GM12878 (cell line): ENCODE results near the gene BCKDHA. TPM values are rescaled to one million over a fixed set of nuclear protein-coding genes. Genes with fewer than 3 reads are reported as not detected.
A peak's percentile ranks its signal among the peaks of the same experiment; 100 is the strongest.

Experiments used
- CHD1 ChIP-seq: IDR thresholded peaks from 2 replicates; pipeline ENCODE4 v1.6.1; 2012; ENCODE audit warnings: low read depth, low read length, improper control_type of control experiment
- FOXK2 ChIP-seq: fragments of 450-650 bp; IDR thresholded peaks from 2 replicates; pipeline ENCODE4 v1.6.1; 2017; ENCODE audit warnings: mild to moderate bottlenecking, moderate library complexity
- HDGF ChIP-seq: fragments of 450-650 bp; IDR thresholded peaks from 2 replicates; pipeline ENCODE4 v1.6.1; 2016; ENCODE audit warnings: antibody characterized with exemption
- IKZF2 ChIP-seq, 2 experiments: fragments of 450-650 bp; IDR thresholded peaks; 2 replicates each; pipeline ENCODE4 v1.6.1; 2017; ENCODE audit warnings: mild to moderate bottlenecking in 2 of 2, moderate library complexity in 2 of 2
- MTA2 ChIP-seq: fragments of 450-650 bp; IDR thresholded peaks from 2 replicates; pipeline ENCODE4 v1.6.1; 2016; ENCODE audit warnings: low read depth, mild to moderate bottlenecking, moderate library complexity
- MXI1 ChIP-seq: fragments of 150-350 bp; IDR thresholded peaks from 2 replicates; pipeline ENCODE4 v1.6.1; 2011; ENCODE audit warnings: low read depth, mild to moderate bottlenecking, inconsistent platforms, low read length, improper control_type of control experiment
- MYC ChIP-seq: IDR thresholded peaks from 2 replicates; pipeline ENCODE4 v1.6.1; 2011; ENCODE audit warnings: mild to moderate bottlenecking, low read length, moderate library complexity, inconsistent platforms; ENCODE audit not compliant: insufficient read depth, insufficient replicate concordance, insufficient read length, severe bottlenecking
- NR2C2 ChIP-seq: IDR thresholded peaks from 2 replicates; pipeline ENCODE4 v1.6.1; 2011; ENCODE audit warnings: borderline replicate concordance, low read depth; ENCODE audit not compliant: control insufficient read depth, insufficient read length
- PBX3 ChIP-seq: IDR thresholded peaks from 2 replicates; pipeline ENCODE4 v1.6.1; 2011; ENCODE audit warnings: mild to moderate bottlenecking, low read depth, low read length, moderate library complexity; ENCODE audit not compliant: insufficient replicate concordance
- PRDM15 ChIP-seq: fragments of 450-650 bp; formaldehyde crosslinking; IDR thresholded peaks from 2 replicates; pipeline ENCODE4 v1.4.0; 2020; ENCODE audit warnings: mild to moderate bottlenecking, moderate library complexity
- RBBP5 ChIP-seq: fragments of 200-600 bp; sonication (generic); conservative IDR thresholded peaks from 2 replicates; pipeline ENCODE4 v1.6.1; 2016
- REST ChIP-seq: IDR thresholded peaks from 2 replicates; pipeline ENCODE4 v1.6.1; 2012; ENCODE audit warnings: mild to moderate bottlenecking, low read depth, low read length
- USF2 ChIP-seq: IDR thresholded peaks from 2 replicates; pipeline ENCODE4 v1.6.1; 2011; ENCODE audit warnings: low read depth, low read length, improper control_type of control experiment, borderline replicate concordance
- ZNF274 ChIP-seq: IDR thresholded peaks from one replicate; pipeline ENCODE4 v1.8.0; 2011; ENCODE audit not compliant: insufficient read length, insufficient read depth
- polyA plus RNA-seq, 11 experiments: library from polyadenylated mRNA; depleted of rRNA in 4 of 11; unstranded in 6 of 11; stranded (reverse) in 5 of 11; fragments of >200 nt; fragmentation: Nextera tagmentation in 4 of 11; fragmentation: Illumina TruSeq in 1 of 11; extraction: Ambion mirVana in 4 of 11; extraction: Trizol in 1 of 11; gene quantifications; 1 replicate in 1 of 11; 2 replicates in 10 of 11; pipeline versions ENCODE4 v1.2.1 to v1.2.3, GENCODE V29; 2011 to 2016; ENCODE audit warnings: inconsistent platforms in 2 of 11, missing spikeins in 2 of 11, low read depth in 1 of 11
- total RNA-seq, 4 experiments: library from RNA; depleted of rRNA in 3 of 4; stranded (reverse); fragments of >200 nt in 3 of 4; fragmentation: Illumina TruSeq in 1 of 4; extraction: Trizol in 1 of 4; gene quantifications; 2 replicates each; pipeline versions ENCODE4 v1.2.1 to v1.2.3, GENCODE V29; 2013 to 2021
- TF ChIP-seq, protein P1 (sequence below): fragments of 450-650 bp; IDR thresholded peaks from 2 replicates; pipeline ENCODE4 v1.6.1; 2014; ENCODE audit warnings: mild to moderate bottlenecking
- TF ChIP-seq, protein P2 (sequence below): fragments of 450-650 bp; IDR thresholded peaks from 2 replicates; pipeline ENCODE4 v1.6.1; 2016; ENCODE audit warnings: mild to moderate bottlenecking

BCKDHA gene
- total and polyA plus RNA-seq, 10 of the 15 experiments (the other 5 are each of a cell fraction or from before 2014, with no cell fraction given): 9.9 to 107 (median 46.4) TPM

- TF ChIP-seq, protein P1, sequence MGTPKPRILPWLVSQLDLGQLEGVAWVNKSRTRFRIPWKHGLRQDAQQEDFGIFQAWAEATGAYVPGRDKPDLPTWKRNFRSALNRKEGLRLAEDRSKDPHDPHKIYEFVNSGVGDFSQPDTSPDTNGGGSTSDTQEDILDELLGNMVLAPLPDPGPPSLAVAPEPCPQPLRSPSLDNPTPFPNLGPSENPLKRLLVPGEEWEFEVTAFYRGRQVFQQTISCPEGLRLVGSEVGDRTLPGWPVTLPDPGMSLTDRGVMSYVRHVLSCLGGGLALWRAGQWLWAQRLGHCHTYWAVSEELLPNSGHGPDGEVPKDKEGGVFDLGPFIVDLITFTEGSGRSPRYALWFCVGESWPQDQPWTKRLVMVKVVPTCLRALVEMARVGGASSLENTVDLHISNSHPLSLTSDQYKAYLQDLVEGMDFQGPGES: no peak
- TF ChIP-seq FOXK2 (no peak), REST (no peak), PBX3 (no peak), MXI1 (0 out of 2 replicates have a peak, but pooled peaks have one; percentile 46), PRDM15 (CRISPR knock-in tag) (no peak), IKZF2 (IDR thresholded peaks at IDR 0.05) (peak; percentile 71 to 76; a peak in 3 of 4 replicates), HDGF (no peak), MYC (no peak), ZNF274 (no peak), RBBP5 (no peak), USF2 (peak; percentile 65), CHD1 (0 out of 2 replicates have a peak, but pooled peaks have one; percentile 30), MTA2 (peak; percentile 36; the same call in 1 of the 2 replicates), NR2C2 (no peak)
- TF ChIP-seq, protein P2, sequence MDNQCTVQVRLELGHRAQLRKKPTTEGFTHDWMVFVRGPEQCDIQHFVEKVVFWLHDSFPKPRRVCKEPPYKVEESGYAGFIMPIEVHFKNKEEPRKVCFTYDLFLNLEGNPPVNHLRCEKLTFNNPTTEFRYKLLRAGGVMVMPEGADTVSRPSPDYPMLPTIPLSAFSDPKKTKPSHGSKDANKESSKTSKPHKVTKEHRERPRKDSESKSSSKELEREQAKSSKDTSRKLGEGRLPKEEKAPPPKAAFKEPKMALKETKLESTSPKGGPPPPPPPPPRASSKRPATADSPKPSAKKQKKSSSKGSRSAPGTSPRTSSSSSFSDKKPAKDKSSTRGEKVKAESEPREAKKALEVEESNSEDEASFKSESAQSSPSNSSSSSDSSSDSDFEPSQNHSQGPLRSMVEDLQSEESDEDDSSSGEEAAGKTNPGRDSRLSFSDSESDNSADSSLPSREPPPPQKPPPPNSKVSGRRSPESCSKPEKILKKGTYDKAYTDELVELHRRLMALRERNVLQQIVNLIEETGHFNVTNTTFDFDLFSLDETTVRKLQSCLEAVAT: peak; percentile 33; the same call in 1 of the 2 replicates
These were observed 46.0 kb upstream of the BCKDHA start (continued) for GRCh38 chr19:41351339-41352245.
